ENCODE results near the gene UBE2Z. TPM values are rescaled to one million over a fixed set of nuclear protein-coding genes. Genes with fewer than 3 reads are reported as not detected.
A peak's percentile ranks its signal among the peaks of the same experiment; 100 is the strongest.

The UBE2Z gene
- polyA plus RNA-seq, 1 donor (not counting 4 experiments of a cell fraction or from before 2014, with no cell fraction given): 132 TPM

GRCh38 chr17:48893646-48894508, 14.3 kb upstream of the UBE2Z start:
- Histone ChIP-seq H4K20me1 (ENCODE audit: control insufficient read depth, extremely low read depth, insufficient read depth, low read length) (no peaks in the 10 kb centered on the region), H3K9ac (ENCODE audit: control insufficient read depth, extremely low read depth, insufficient read depth, low read length) (peak overlapping the region; percentile 99), H3K9me1 (ENCODE audit: control insufficient read depth, extremely low read depth, insufficient read depth, low read length) (no peaks in the 10 kb centered on the region), H3K27me3 (ENCODE audit: control insufficient read depth, extremely low read depth, insufficient read depth, low read length) (no peaks in the 10 kb centered on the region), H3K4me3 (ENCODE audit: control insufficient read depth in 2 of 3, extremely low read depth in 1 of 3, insufficient read depth in 2 of 3, low read depth in 1 of 3, low read length in 3 of 3) (peak overlapping the region; percentile 78 to 100 (median 96)), H3K4me2 (ENCODE audit: control insufficient read depth, extremely low read depth, insufficient read depth, low read depth, low read length) (peak overlapping the region; percentile 99), H3K36me3 (ENCODE audit: control insufficient read depth in 2 of 2, extremely low read depth in 1 of 2, insufficient read depth in 2 of 2, low read length in 2 of 2) (peaks cover 13 to 25% of the 10 kb centered on the region in 2 experiments), H3K27ac (ENCODE audit: control insufficient read depth, insufficient read depth, low read length) (peak overlapping the region; percentile 97), H3K4me1 (ENCODE audit: control insufficient read depth, extremely low read depth, insufficient read depth, low read length) (peaks cover 14% of the 10 kb centered on the region), H2AFZ (ENCODE audit: control insufficient read depth, low read length) (peak overlapping the region; percentile 38), H3K9me3 (ENCODE audit: control insufficient read depth, low read depth, low read length) (no peaks in the 10 kb centered on the region), H3K79me2 (ENCODE audit: control insufficient read depth, insufficient read depth, low read length) (peaks cover 24% of the 10 kb centered on the region)
- dilution Hi-C loops (cut with MboI; ENCODE audit: extremely low pct_ligation_motif_present, low sequenced_read_pairs): no loop called here
- DNase-seq (ENCODE audit: low read depth, low spot score) (no peak), FAIRE-seq (no peak)
- TF ChIP-seq EZH2 (IDR thresholded peaks at IDR 0.05; ENCODE audit: low read length) (no peak), CTCF (optimal IDR thresholded peaks at IDR 0.05 in 1 of 3, IDR thresholded peaks at IDR 0.05 in 1 of 3, conservative IDR thresholded peaks at IDR 0.05 in 1 of 3; ENCODE audit: extremely low read depth in 1 of 3, insufficient read depth in 2 of 3, low read length in 3 of 3) (no peak)

DNA sequence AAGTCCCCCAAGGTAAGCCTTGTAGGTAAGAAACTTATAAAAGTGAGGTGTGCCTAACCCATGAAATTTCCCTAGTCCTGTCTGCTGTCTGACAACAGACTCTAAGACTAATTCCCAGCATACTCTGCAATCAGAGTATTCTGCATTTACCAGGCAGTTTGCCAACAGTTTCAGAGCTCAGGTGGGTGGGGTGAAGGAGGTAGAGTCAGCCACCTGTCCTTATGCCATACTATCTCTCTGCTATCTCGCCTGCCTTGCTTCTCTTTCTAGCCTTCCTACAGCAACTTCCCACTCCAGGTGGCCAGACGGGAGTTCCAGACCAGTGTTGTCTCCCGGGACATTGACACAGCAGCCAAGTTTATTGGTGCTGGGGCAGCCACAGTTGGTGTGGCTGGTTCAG, 13.3 kb upstream of the UBE2Z start:
- H2AFZ ChIP-seq (ENCODE audit: control insufficient read depth, low read length): no peak overlapping the region
- H3K27me3 ChIP-seq (ENCODE audit: control insufficient read depth, extremely low read depth, insufficient read depth, low read length): no peaks in the 10 kb centered on the region
- TF ChIP-seq EZH2 (IDR thresholded peaks at IDR 0.05; ENCODE audit: low read length) (no peak), CTCF (optimal IDR thresholded peaks at IDR 0.05 in 1 of 3, IDR thresholded peaks at IDR 0.05 in 1 of 3, conservative IDR thresholded peaks at IDR 0.05 in 1 of 3; ENCODE audit: extremely low read depth in 1 of 3, insufficient read depth in 2 of 3, low read length in 3 of 3) (no peak)
- no peaks in the 10 kb centered on the region for H4K20me1 ChIP-seq (ENCODE audit: control insufficient read depth, extremely low read depth, insufficient read depth, low read length)
- DNase-seq (ENCODE audit: low read depth, low spot score) (no peak), FAIRE-seq (no peak)
- no peaks in the 10 kb centered on the region for H3K9me1 ChIP-seq (ENCODE audit: control insufficient read depth, extremely low read depth, insufficient read depth, low read length)
- dilution Hi-C loops (cut with MboI; ENCODE audit: extremely low pct_ligation_motif_present, low sequenced_read_pairs): no loop called here
- peaks cover 24% of the 10 kb centered on the region for H3K79me2 ChIP-seq (ENCODE audit: control insufficient read depth, insufficient read depth, low read length)
- H3K4me3 ChIP-seq (ENCODE audit: control insufficient read depth in 2 of 3, extremely low read depth in 1 of 3, insufficient read depth in 2 of 3, low read depth in 1 of 3, low read length in 3 of 3): no peak overlapping the region
- no peak overlapping the region for H3K4me2 ChIP-seq (ENCODE audit: control insufficient read depth, extremely low read depth, insufficient read depth, low read depth, low read length)
- H3K27ac ChIP-seq (ENCODE audit: control insufficient read depth, insufficient read depth, low read length): no peak overlapping the region
- H3K9ac ChIP-seq (ENCODE audit: control insufficient read depth, extremely low read depth, insufficient read depth, low read length): no peak overlapping the region
- no peaks in the 10 kb centered on the region for H3K9me3 ChIP-seq (ENCODE audit: control insufficient read depth, low read depth, low read length)
- peaks cover 13 to 25% of the 10 kb centered on the region in 2 experiments for H3K36me3 ChIP-seq (ENCODE audit: control insufficient read depth in 2 of 2, extremely low read depth in 1 of 2, insufficient read depth in 2 of 2, low read length in 2 of 2)
- peaks cover 14% of the 10 kb centered on the region for H3K4me1 ChIP-seq (ENCODE audit: control insufficient read depth, extremely low read depth, insufficient read depth, low read length)
